Frontal cortex (tissue), 4 donors: ENCODE data around the gene HPCA. TPM values are rescaled to one million over a fixed set of nuclear protein-coding genes. Genes with fewer than 3 reads are reported as not detected.

Experiments used
- DNase-seq, 2 donors: peaks; one replicate each; pipeline ENCODE4 v3.0.0; 2012; ENCODE audit warnings: low spot score in 2 of 2
- FAIRE-seq: peaks from 2 replicates; lab custom pipeline; 2012; peaks lifted over from hg19 to GRCh38; lab: Jason Lieb, UNC
- total RNA-seq: library from RNA; depleted of rRNA; stranded (reverse); fragments of >200 nt; gene quantifications from one replicate; pipeline ENCODE4 v1.2.3, GENCODE V29; 2014
- donor health status: control.
- donor health status: control.
- donor health status: control.

The HPCA gene
- total RNA-seq, 1 donor from 2014 or later, result 21.6 TPM

DNA sequence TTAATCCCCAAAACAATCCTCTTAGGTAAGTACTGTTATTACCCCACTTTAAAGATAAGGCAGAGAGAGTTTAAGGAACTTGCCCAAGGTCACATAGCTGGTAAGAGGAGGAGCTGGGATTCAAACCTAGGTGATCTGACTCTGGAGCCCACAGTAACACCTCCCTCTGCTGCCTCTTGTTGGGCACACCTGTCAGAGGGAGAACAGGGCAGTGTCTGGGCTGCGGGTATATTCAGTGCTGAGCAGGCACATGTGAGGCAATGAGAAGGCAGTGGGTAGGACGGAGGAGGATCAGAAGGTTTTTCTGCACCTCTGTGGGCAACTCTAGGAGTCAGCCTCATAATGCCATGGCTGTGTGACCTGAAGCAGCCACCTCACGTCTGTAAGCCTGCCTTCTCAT, 1.8 kb downstream of the HPCA start:
- DNase-seq (no peak), FAIRE-seq (no peak)

DNA sequence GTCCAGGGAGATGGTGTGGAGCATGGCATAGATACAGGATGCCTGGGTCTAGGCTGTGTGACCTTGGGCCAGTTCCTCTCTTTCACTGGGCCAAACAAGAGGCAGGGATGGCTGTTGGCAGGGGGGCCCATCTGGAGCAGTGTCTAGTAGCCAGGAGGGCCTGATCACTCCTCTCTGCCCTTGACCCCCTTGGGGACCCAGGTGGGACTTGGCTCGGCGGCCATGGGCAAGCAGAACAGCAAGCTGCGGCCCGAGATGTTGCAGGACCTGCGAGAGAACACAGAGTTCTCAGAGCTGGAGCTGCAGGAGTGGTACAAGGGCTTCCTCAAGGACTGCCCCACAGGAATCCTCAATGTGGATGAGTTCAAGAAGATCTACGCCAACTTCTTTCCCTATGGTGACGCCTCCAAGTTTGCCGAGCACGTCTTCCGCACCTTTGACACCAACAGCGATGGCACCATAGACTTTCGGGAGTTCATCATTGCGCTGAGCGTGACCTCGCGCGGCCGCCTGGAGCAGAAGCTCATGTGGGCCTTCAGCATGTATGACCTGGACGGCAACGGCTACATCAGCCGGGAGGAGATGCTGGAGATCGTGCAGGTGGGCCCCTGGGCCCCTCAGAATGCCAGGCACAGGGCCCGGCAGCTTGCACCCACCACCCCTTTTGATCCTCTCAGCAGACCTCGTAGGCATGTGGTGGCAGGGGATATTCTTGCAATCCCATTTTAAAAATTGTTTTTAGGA, 2.6 kb downstream of the HPCA start:
- FAIRE-seq (no peak), DNase-seq (no peak)

DNA sequence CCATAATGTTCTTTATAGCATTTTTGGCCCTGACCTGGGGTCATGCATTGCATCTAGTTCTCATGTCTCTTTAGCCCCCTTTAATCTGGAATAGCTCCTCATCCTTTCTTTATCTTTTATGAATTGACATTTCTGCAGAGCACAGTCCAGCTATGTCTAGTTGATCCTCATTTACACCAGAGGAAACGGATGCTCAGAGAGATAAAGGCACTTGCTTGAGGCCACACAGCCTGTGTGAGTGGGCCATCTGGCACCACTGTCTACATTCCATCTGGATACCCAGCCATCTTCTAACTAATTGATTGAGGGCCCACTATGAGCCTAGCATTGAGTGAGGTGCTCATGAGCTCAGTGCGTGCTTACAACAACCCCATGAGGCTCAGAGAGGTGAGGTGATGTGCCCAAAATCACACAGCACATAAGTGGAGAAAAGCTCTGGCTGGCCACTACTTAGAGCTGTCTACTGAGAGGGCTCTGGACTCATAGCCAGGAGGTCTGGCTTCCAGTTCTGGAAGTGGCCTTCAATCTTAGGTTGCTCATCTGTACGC, 3.5 kb downstream of the HPCA start:
- FAIRE-seq (no peak), DNase-seq (no peak)

DNA sequence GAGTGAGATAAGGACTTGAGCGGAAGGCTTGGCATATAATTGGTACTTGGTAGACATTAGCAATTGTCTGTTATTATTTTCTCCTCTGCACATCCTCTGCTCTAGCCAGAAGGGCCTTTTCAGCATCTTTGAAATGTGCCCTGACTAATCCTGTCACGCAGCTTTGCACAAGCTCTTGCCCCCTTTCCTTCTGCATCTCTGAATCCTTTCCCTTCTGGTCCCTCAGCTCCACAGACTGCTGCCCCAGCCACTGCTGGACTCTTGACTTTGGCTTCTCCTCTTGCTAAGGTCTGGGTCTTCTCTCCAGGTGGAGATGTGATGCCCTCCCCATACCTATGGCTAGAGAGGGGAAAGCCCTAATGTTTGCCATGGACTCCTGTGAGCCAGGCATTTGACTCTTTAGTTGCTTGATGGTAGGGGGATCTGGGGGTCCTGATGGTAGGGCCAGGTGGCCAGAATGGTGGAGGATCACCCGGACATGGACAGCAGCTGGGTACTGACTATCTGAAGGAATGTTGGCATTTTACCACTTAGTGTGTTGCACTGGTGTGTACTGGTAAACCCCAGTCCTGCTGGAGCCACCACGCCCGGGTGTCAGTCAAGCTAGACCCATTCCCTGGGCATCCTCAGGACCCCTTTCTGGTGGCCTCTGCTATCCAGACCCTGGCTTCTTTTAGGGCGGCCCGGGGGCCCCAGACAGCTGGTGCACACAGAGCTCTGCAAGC, 4.4 kb downstream of the HPCA start:
- FAIRE-seq (no peak), DNase-seq (no peak)

DNA sequence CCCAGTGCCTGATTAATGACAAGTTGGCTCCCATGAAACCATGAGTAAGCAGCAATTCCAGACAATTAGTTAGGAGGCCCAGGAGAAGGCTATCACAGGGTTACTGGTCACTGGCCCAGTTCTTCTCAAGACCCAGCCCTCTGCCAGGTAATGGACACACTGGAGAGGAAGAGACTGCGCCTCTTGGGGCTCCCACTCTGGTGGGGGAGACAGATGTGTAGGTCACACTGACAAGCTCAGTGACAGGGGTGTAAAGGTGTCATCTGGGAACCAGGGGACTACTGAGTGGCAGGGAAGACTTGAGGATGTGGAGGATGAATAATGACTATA, 4.9 kb downstream of the HPCA start:
- FAIRE-seq, result no peak

DNA sequence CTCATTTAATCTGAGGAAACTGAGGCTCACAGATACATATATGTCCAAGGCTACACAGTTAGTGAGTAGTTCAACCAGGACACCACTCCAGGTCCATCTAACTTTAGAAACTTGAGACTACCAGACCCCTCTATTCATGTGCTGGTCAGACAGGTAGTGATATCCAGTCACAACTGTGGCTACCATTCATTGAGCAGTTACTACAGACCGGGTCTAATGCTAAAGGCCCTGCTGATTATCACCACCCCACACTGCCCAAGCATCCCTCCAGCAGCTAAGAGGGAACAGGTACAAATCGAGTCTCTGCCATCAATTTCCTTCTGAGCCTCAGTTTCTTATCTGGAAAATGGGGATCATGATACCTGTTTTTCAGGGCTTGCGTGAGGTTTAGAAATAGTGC, 5.3 kb downstream of the HPCA start:
- no peak for FAIRE-seq
- DNase-seq, result no peak

More for the DNA sequence above, 4.9 kb downstream of the HPCA start:
- DNase-seq, result no peak

DNA sequence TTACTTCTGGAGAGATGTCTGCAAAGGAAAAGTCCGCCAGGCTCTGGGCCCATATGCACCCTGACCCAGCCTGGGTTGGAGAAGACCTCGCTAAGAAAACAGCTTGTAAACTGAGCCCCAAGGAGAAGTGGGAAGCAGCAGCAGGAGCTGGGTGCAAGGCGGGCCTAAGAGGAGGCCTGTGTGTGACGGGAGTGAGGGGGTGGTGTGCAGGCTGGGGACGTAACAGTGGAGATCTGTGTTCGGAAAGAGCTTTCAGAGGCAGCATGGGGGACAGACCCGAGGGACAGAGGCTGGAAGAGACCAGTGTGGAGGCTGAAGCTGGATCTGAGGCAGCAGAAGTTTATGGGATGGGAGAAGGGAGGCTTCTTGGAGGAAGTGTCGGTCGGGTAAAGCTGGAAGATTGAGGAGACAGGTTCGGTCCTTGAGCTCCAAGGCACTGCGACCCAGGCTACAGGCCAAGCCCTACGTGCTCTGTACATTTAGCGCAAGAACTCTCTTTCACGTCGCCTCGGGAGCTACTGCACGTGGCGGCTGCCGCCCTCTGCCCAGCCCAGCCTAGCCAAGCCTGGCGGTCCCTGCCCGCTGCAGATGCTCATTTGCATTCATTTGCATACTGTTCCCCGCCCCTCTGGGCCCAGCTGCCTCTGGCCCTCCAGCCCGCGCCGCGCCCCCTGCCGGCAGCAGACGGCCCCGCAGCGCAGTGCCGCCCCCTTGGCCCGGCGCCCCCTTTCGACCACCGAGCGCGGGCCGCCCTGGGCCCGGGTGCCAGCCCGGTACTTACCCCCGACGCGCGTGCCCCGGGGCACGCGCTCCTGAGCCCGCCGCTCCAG, 6.3 kb downstream of the HPCA start:
- no peak for FAIRE-seq
- peak; percentile 83 to 86 for DNase-seq

DNA sequence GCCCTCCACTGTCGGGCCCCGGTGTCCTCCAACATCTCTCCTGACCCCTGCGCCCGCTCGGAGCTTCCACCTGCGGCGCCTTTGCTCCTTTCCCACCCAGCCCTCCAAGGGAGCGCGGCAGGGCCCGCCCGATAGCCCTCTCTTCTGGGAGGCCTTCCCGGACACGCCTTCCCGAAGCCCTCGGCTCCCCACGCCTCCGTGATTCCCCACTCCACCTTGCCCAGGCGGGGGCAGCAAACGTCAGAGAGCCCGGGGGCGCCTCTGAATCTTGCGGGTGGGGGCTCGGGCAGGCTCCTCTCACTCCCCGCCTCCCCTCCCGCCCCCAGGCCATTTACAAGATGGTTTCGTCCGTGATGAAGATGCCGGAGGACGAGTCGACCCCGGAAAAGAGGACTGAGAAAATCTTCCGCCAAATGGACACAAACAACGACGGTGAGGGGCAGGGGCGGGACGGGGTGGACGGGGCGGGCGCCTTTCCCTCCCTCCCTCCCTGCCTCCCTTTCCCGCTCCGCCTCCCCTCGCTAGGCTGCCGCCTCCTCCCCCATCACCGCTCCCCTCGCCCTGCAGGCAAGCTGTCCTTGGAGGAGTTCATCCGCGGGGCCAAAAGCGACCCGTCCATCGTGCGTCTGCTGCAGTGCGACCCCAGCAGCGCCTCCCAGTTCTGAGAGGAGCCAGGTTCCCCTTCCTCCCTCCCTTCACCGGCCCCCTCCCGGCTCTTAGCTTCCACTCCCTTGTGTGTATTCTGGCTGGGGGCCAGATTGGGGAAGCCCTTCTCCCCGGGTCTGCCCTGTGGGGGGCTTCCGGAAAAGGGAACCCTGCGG, 7.1 kb downstream of the HPCA start:
- FAIRE-seq, result no peak
- peak; percentile 61 to 78 for DNase-seq

DNA sequence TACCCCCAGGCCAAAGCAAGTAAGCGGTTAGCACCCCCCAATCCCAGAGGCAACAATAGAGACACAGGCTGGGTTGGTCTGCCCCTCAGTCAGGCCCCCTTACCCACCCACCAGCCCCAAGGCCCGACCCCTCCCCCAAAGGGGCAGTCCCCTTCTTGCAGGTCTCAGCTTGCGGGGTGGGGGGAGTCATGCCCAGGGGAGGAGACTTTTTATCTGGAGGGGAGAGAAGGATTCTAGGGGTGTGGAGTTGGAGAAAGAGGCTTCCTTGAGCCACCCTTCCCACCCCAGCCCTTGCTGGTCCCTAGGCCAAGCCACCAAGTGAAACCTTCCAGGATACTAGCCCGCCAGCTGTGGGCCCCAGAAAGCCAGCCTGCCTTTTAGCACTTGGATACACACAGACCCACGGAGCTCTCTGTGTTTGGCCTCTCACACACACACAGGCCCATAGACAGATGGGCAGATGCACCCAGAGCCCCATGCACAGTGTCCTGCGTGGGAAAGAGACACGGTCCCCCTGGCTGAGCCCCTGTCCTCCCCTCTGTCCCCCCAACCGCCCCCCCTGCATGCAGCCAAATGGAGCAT, 7.8 kb downstream of the HPCA start:
- FAIRE-seq, result no peak
- no peak for DNase-seq

DNA sequence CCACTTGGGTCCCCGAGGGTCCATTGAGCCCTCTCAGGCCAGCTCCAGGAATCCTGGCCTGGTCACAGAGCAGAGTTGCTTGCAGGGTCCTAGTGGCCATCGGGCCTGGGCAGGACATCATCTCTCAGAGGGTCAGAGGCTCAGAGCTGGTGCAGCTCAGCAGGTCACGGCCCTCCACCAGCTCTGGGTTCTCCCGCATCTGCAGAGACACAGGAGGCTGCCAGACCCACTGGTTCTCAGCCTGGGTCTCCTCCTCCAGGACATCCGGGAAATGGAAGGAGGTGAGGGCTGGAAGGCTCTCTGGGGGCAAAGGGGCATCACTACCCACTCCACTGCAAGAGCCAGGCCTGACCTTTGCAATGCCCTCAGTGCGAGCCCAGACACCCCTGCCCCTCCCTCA, 8.4 kb downstream of the HPCA start:
- DNase-seq (no peak), FAIRE-seq (no peak)

DNA sequence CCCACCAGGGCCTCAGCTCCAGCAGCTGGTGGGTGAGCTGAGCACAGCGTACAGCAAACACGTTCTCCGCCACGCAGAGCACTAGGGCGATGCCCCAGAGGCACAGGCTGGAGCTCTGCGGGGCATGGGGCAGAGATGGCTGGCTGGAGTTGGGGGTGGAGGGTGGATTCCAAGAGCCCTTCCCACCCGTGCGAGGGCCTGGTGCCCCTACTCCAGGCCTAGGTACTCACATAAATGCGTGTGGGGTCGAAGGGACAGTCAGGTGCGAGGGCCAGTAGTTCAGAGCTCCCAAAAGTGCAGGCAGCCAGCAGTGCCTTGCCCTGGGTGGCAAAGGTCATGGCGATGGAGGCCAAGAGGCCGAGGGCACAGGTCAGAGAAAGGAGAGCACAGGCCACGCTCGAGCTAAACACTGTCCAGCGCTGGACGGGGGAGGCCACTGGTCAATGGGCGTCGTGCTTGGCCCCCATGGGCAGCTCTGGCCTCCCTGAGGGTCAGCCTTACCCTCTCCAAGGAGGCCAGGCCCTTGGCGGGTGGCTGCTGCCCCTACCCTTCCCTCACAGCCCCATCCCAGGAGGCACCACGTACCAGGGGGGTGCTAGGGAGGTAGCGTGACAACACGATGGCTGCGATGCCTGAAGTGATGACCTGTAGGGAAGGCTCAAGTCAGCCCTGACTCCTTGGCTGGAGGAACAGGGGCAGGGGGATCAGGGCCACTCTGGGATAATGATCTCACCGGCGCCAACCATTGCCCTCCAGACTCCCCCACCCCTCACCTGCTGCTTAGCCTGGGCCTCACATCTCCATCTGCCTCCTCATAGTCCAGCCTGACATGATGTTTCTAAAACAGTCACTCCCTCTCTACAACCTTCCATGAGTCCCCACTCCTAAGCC, 9.3 kb downstream of the HPCA start:
- FAIRE-seq (no peak), DNase-seq (no peak)

DNA sequence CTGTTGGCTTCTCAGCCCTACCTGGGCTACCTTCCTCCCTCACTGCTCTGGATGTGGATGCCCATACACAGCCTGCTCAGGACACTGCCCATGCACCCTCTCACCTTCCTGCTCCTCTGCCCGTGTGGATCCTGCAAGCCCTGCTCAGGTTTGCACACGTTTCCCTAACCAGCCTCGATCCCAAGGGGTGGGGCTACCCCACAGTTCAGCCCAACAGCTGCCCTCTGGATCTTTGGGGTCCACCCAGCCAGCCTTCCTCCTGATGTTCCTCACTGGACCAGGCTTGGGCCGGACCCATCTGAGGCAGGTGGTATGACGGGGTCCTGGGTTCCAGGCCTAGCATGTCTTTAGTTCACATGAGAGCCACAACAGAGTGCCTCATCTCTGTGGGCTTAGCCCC, 10.2 kb downstream of the HPCA start:
- FAIRE-seq (no peak), DNase-seq (no peak)

DNA sequence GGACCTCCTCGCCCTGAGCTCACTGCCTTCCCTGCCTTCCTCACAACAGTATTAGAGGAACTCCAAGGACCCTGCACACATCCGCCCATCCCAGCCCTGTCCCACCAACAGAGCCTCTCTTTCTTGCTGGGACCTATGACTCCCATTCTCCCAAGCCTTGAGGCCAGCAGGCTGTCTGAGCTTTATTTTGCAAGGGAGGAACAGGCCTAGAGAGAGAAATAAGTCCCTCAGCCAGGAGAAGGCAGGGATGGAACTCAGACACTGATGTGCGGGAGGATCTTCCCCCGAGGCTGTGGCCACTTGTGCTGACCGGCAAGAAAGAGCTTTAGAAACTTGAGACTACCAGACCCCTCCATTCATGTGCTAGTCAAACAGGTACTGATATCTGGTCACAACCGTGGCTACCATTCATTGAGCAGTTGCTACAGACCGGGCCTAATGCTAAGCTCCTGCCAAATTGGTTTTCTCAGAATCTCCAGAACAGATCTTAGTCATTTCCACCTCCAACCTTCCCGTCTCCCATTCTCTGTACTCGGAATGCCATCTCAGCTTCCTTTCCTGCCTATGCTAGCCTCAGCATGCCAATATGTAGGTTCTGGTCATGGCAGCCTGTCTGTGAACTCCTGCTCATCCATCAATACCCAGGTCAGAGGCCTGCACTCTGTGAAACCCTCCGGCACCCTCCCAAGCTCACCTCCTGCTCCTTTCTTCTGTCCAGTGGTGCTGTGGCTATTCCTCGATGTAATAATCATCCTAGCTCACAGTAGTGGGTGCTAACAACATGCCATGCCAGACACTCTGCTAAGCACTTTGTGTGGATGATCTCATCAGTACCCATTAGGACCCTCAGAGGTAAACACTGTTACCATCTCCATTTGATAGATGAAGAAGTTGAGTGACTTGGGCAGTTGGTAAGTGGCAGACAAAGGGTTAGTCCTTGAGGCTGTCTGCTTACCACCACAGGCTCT, 11.1 kb downstream of the HPCA start:
- FAIRE-seq, result no peak

DNA sequence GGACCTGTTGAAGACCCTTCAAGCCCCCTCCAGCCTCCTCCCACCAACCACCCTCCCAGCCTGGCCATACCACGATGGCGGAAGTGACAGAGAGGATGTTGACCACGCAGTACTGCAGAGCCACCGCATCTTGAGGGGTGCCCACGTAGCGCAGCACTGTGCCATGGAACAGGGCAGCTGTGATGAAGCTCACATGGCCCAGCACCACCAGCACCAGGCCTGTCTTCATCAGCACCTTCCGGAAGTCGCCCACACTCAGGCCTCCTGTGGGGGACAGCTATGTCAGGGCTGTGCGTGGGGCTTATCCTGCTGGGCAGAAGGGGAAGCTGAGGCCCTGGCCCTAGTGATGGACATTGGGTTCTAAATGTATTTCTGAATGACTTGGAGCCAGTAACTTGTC, 11.8 kb downstream of the HPCA start:
- FAIRE-seq (no peak), DNase-seq (no peak)

More for the DNA sequence above, 11.1 kb downstream of the HPCA start:
- DNase-seq, result no peak

DNA sequence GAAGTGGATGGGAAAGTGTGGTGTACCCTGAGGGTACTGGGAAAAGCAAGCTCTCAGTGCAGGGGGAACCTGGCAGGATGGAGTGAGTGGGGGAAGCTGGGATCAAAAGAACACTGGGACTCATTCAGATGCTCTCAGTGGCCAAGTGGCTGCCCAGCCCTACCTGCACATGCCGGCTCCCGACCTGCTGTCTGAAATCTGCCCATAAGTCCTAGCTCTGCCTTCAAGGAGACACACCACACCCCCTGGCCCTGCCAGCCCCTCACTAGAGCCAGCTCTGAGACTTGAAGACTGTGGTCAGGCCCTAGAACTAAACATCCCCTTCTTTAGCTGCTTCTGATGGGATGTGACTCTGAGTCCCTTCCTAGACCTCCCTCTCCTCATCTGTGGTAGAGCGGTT, 12.7 kb downstream of the HPCA start:
- FAIRE-seq (no peak), DNase-seq (no peak)

DNA sequence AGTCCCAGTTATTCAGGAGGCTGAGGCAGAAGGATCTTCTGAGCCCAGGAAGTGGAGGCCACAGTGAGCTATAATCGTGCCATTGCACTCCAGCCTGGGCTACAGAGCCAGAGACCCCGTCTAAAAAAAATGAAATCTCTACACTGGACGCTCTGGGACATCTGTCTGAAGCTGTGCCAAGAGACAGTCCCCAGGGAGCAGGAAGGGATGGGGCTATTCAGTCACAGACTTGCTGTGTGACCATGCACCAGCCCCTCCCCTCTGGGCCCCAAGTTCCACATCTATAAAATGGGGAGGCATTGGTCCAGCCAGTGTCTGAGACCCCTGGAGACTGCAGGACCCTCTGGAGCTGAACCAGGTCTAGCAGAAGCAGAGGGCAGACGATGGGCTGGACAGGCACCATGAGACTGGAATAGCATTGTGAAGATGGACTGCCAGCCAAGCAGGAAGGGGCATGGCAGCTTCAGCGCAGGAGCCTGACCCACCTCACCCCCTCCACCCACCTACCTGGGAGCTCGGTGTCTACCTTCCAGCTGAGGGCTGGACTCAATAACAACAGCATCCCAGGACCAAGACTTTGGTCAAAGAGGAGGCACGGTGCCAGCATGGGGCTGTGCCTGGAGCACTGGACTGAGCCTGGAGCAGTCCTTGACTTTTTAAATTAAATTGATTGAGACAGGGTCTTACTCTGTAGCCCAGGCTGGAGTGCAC, 13.4 kb downstream of the HPCA start:
- no peak for FAIRE-seq
- no peak for DNase-seq
